ENCODE measurements around the gene KCNQ5.

The KCNQ5 gene

GRCh38 chr6:73058736-73059135, 436.9 kb downstream of the KCNQ5 start:
- no peak for DNase-seq (ENCODE audit: low spot score)

- no peak for DNase-seq (ENCODE audit: low spot score)
These were observed 440.3 kb downstream of the KCNQ5 start for GRCh38 chr6:73062130-73062529.

GRCh38 chr6:73062837-73063236, 441.0 kb downstream of the KCNQ5 start:
- DNase-seq (ENCODE audit: low spot score): no peak

DNA sequence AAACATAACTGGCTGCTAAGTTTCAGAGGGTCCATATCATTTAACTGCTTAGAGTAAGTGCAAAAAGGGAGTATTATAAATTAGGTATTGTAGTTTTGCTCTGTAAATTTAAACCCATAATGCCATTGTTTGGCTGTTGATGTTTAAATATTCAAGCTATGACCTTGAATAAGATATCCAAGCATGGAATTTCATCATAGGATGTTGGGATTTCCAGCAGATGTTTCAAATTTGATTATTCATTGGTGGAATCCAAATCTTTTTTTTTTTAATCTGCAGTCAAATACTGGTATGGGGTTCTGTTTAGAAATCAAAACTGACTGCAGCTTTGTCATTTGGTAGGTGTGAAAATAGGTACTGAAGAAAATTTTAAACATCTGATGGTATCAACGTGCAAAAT, 442.4 kb downstream of the KCNQ5 start:
- DNase-seq (ENCODE audit: low spot score): no peak

DNA sequence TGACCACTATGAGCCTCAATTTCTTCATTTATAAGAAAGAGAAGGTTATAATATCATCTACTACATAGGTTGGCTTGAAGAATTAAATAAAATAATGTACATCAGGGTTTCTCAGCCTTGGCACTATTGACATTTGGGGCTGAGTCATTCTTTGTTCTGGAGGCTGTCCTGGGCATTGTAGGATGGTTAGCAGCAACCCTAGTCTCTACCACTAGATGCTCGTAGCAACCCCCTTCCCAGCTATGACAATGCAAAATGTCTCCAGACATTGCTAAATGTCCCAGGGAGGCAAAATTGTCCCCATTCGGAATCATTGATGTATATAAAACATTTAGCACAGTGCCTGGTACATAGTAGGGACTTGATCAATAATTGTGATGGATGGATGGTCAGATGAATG, 451.4 kb downstream of the KCNQ5 start:
- DNase-seq (ENCODE audit: low spot score): no peak

- DNase-seq (ENCODE audit: low spot score): peak; percentile 9
These were observed 452.3 kb downstream of the KCNQ5 start for GRCh38 chr6:73074175-73074574.

- no peak for DNase-seq (ENCODE audit: low spot score)
These were observed 454.5 kb downstream of the KCNQ5 start for GRCh38 chr6:73076211-73076954.

GRCh38 chr6:73078333-73078862, 456.5 kb downstream of the KCNQ5 start:
- no peak for DNase-seq (ENCODE audit: low spot score)

- no peak for DNase-seq (ENCODE audit: low spot score)
These were observed 457.2 kb downstream of the KCNQ5 start for GRCh38 chr6:73078908-73079610.

- no peak for DNase-seq (ENCODE audit: low spot score)
These were observed 457.7 kb downstream of the KCNQ5 start for GRCh38 chr6:73079611-73079955.

- no peak for DNase-seq (ENCODE audit: low spot score)
These were observed 458.1 kb downstream of the KCNQ5 start for GRCh38 chr6:73079978-73080377.

- DNase-seq (ENCODE audit: low spot score): no peak
These were observed 460.1 kb downstream of the KCNQ5 start for GRCh38 chr6:73081955-73082354.

- no peak for DNase-seq (ENCODE audit: low spot score)
These were observed 462.0 kb downstream of the KCNQ5 start for GRCh38 chr6:73083886-73084285.

GRCh38 chr6:73085443-73085871, 463.6 kb downstream of the KCNQ5 start:
- no peak for DNase-seq (ENCODE audit: low spot score)

- DNase-seq (ENCODE audit: low spot score): no peak
These were observed 464.9 kb downstream of the KCNQ5 start for GRCh38 chr6:73086726-73087125.

- no peak for DNase-seq (ENCODE audit: low spot score)
These were observed 466.4 kb downstream of the KCNQ5 start for GRCh38 chr6:73088138-73088813.

- no peak for DNase-seq (ENCODE audit: low spot score)
These were observed 483.1 kb downstream of the KCNQ5 start for GRCh38 chr6:73104921-73105320.

GRCh38 chr6:73107016-73107415, 485.2 kb downstream of the KCNQ5 start:
- no peak for DNase-seq (ENCODE audit: low spot score)

DNA sequence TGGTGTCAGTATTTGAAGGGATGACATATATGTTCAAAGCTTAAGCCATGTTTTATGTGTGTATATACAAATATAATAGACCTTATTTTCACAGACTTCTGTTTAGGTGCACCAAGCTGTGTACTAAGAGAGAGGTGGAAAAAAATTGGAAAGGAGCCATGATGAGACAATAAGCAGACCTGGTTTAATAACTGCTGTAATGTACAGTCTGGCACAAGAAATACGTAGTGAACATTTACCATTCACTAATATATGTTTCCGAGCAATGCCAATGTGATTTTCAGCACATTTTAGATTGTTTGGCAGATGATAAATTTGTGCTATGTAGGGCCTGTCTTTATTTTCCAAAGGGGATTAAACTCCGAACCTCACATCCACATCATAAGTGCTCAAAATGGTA, 487.1 kb downstream of the KCNQ5 start:
- DNase-seq (ENCODE audit: low spot score): no peak

- no peak for DNase-seq (ENCODE audit: low spot score)
These were observed 487.8 kb downstream of the KCNQ5 start for GRCh38 chr6:73109659-73110058.

DNA sequence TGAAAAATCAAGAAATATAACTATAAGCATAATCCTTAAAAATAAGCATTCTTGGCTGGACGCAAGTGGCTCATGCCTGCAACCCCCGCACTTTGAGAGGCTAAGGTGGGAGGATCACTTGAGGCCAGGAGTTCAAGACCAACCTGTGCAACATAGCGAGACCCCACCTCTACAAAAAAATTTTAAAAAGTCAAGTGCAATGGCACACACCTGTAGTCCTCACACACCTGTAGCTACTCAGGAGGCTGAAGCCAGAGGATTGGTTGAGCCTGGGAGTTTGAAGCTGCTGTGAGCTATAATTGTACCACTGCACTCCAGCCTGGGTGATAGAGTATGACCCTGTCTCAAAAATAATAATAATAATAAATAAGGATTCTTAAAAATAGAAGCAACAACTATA, 494.5 kb downstream of the KCNQ5 start:
- DNase-seq (ENCODE audit: low spot score): no peak

DNA sequence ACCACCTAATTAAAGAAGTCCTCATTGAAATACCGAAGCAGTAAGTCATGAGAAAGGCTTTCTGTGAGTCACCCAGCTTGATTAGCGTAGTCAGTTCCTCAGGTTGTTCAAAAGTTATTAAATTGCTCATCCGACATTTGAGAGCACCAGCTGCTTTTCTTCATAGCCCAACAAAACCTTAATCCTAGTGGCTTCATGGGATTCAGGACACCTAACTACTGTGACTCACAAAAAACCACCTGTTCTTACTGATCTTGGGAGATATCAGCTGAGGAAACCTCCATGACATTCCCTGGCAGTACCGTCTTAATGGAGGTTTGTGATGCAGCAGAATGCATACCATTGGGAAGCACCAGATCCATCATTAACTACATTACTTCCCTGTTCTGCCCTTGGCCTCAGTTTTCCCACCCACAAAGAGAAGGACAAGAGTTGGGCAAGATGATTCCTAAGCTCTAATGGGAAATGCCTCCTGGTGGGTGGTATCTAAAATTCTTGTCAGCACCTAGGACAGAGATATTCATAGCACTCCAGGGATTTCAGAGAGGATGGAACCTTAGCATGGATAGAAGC, 499.6 kb downstream of the KCNQ5 start:
- DNase-seq (ENCODE audit: low spot score): peak; percentile 43

Measured in RKO (cell line).